Stimulated activated CD4-positive, alpha-beta T cell treated with anti-CD3 and anti-CD28 coated beads, Interleukin-12 subunit alpha, Interleukin-12 subunit beta, amount 100 ng/mL, for 48 hours (primary cell): ENCODE results near the gene N4BP2.

ENCODE experiments used
- DNase-seq, 3 donors: peaks; one replicate each; pipeline ENCODE4 v3.0.0-alpha.2; 2020; ENCODE audit warnings: low read depth in 2 of 3, low spot score in 1 of 3

N4BP2 gene

DNA sequence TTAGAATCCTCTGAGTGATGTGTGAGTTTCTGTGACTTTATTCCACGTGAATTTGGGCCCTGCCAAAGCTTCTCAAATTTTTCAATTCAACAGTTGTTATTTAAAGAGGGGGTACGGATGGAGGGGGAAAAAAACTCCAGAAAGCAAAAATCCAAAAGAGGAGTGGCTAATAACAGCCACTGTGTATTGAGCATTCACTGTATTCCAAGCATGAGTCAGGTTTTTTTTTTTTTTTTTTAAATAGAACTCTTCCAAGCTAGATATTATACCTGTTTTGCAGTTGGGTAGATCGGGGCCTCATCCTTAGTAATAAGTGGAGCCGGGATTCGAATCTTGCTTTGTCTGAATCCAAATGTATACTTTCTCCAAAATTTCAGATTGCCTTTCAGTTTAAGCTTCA lies 133.8 kb downstream of the N4BP2 start:
- no peak for DNase-seq

- DNase-seq = no peak
These were observed 134.5 kb downstream of the N4BP2 start for GRCh38 chr4:40190880-40191815.

- DNase-seq = no peak
These were observed 135.7 kb downstream of the N4BP2 start for GRCh38 chr4:40192114-40193015.

DNA sequence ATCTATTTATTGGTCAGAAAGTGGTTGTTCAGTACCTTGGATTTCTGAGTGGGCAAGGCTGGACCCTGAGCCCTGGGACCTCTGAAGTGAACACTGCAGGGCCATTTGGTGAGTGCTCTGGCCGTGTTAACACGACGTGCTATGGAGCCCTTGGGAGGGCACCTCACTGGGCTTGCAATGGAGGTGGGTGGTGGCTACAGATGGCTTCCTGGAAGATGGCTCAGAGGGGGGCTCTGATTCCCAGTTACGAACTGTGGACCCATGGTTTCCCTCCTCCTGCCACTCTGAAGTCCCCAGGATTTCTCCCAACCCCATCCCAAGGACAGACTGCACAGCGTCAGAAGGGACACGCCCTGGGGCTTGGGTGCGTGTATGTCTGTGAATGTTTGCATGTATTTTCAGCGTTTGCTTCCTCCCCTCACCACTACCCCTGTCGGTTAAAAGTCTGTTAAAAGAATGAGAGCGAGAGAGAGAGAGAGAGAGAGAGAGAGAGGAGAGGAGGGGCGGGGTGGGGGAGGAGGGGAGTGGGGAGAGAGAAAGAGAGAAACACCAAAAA lies 136.4 kb downstream of the N4BP2 start:
- DNase-seq = no peak

DNA sequence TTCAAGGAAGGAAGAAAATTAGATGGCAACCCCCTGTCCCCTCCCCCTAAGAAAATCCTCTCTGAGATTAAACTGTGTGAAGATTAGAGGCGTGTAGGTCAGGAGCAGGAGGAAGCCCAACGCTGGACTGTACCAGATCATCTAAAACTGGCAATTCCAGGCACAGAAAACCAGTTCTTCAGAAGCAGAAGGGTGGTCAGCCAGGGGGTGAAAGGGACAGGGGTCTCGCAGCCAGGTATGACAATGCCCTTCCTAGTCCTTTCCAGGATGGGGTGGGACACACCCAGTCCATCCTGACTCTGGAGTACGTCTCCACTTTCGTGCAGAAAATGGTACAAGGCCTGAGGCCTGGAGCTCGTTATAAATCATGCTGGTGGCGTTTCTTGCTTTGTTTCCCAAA lies 136.9 kb downstream of the N4BP2 start:
- DNase-seq = no peak

- no peak for DNase-seq
These were observed 138.0 kb downstream of the N4BP2 start for GRCh38 chr4:40194602-40195161.

GRCh38 chr4:40195182-40196177 lies 138.8 kb downstream of the N4BP2 start:
- no peak for DNase-seq

- DNase-seq = no peak
These were observed 139.6 kb downstream of the N4BP2 start for GRCh38 chr4:40196272-40196671.

DNA sequence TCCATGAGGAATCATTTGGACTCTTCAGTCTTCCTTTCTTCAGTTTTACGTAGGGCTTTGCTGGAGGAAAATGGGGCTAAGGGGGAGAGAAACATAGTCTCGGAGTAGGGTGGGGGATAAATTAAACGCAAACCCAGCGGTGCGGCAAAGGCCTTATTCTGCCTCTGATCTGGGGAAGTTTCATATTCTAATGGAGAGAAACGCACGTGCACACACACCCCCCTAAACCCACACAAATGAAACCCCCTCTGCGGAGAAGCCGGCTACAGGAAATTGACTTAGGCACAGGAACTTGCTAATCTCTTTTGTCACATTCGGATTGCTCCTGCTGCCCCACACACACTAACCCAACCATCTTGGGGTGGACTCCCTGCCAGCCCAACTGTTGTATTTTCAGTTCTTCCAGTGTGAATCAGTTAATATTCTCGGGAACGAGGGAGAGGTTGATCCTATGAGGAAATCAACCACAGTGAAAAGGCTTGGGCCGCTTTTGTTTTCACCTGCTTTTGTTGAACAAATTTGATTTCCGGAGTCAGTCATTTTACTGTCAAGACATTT lies 140.2 kb downstream of the N4BP2 start, which contains the start of gene RHOH:
RHOH (plus strand) TSS at position 308 of the 558 bp plus-strand sequence. CDS start 46,356 bp downstream, outside the sequence.
- DNase-seq = peak in 2 of 3 donors; percentile 66 to 70

- no peak for DNase-seq
These were observed 141.4 kb downstream of the N4BP2 start for GRCh38 chr4:40197879-40198689.

- DNase-seq = no peak
These were observed 142.6 kb downstream of the N4BP2 start for GRCh38 chr4:40199179-40199670.

DNA sequence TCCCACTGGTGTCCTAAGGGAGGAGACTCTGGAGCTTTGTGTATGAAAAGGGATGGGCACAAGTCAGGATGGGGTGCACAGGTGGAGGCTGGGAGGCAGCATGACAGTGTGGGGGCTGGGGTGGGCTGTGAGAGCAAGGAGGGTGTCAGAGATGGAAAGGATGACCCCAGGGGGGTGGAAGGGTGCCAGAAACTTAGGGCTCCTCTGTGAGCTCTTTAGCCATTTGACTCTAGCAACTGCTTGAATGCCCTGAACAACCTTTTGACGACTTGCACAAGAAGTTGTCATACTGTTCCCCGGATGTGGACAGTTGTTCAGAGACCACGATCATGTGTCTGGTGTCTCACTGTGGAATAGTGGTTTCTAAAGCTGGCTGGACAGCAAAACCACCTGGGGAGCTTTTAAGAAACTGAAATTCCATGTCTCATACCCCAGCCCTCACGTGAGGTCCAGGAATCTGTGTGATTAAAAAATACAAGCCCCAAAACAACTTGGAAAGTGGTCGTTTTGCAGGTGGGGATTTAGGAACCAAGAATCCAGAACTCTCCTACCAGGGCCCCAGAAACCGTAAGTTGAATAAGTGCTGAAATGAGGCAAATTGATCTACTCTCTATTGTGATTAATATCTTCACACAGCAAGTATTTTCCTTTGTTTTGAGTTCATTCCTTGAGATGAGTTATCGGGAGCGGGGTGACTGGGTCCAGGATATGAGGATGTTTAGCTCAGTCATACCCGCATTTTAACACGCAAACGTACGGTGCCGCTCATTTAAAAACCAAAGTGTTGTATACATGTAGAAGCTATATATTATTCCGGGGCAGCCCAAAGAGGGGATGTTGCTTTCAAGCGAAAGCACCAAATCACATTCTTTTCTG lies 143.6 kb downstream of the N4BP2 start:
- peak in 2 of 3 donors; percentile 55 to 73 for DNase-seq

GRCh38 chr4:40200875-40201801 lies 144.5 kb downstream of the N4BP2 start:
- no peak for DNase-seq

DNA sequence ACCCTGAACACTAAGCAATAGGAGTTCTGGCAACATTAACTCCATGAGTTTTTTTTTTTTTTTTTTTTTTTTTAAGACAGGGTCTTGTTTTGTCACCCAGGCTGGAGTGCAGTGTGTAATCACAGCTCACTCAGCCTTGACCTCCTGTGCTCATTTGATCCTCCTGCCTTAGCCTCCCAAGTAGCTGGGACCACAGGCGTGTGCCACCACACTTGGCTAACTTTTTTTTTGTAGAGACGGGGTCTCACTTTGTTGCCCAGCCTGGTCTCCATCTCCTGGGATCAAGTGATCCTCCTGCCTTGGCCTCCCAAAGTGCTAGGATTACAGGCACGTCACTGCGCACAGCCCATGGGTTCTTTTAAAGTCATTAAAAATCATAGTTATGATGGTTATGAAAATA lies 145.2 kb downstream of the N4BP2 start:
- DNase-seq = no peak

DNA sequence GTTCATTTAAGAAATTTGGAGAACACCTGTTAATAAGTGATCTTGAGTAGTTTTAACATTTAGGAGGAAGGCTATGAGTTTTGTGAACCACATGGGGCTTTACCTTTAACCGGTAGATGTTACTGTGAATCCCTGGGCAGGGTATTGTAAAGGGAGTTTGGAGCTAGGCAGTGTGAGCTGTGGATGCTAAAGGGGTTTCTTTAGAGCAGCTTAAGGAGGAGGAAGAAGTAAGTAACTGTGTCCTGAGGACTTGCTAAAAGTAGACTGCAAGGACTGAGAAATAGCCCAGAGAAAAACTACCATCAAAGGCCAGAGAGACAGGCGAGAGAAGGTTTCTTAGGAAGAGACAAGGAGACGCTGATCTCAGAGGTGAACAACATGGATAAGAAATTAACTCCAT lies 145.8 kb downstream of the N4BP2 start:
- DNase-seq = no peak

DNA sequence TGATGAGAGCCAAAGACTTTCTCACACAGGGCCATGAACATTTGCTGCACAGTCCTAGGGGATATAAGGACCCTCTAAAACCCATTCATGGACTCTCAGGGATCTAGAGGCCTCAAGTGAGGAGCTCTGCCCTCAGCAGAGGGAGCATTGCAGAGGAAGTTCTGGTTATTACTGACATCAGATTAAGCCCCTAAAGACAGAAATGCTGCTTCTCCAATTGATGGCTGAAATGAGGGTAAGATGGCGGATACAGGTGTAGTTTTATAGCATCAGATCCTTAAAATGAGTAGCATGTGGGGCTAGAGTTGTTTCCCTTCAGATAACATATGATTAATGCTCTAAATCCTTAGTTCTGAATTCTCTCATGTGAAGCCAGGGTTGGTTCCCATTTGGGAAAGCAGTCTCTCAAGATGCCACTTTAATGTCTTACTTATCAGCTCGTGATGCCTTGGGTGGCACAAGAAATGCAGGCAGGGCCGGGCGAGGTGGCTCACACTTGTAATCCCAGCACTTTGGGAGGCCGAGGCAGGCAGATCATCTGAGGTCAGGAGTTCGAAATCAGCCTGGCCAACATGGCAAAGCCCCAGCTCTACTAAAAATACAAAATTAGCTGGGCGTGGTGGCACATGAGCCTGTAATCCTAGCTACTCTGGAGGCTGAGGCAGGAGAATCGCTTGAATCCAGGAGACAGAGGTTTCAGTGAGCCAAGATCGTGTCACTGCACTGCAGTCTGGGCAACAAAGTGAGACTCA lies 148.0 kb downstream of the N4BP2 start:
- no peak for DNase-seq
